ENCODE data around the gene NTM. TPM values are rescaled to one million over a fixed set of nuclear protein-coding genes. Genes with fewer than 3 reads are reported as not detected.

The NTM gene
- total and polyA plus RNA-seq, 9 donors: 0.16 to 8.5 (median 0.55) TPM; not detected in 3

DNA sequence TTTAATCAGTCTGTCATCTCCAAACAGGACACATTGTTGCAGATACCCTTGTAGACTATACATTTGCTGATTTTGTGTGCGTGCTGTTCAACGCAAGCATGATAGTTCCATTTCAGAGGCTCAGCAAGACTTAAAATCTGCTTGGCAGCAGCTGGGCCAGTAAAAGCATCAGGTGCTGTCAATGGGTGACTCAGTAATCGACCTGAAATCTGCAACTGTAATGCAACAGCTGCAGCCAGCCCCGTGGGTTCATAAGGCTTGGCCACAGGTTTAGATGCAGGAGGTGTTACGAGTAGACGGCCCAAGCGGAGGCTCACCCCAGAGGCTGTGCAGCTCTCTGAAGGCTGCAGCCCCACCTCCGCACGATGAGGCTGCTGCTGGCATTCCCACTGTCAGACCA lies 84.6 kb downstream of the NTM start:
- no peak overlapping the region for H3K27ac ChIP-seq
- H3K36me3 ChIP-seq: no peaks in the 10 kb centered on the region
- H3K9me3 ChIP-seq: no peaks in the 10 kb centered on the region
- no peak overlapping the region for H3K4me3 ChIP-seq
- intact Hi-C loops (cut with DNase I): no loop called here
- no peak for DNase-seq
- TF ChIP-seq CTCF (IDR thresholded peaks at IDR 0.05) (no peak), EP300 (IDR thresholded peaks at IDR 0.05) (no peak), POLR2A (IDR thresholded peaks at IDR 0.05) (no peak)
- no peaks in the 10 kb centered on the region for H3K4me1 ChIP-seq (ENCODE audit: insufficient read depth)
- WGBS, 3 donors: 85 to 89% (median 87%) methylated on average over 9 of the region's 9 CpGs
- H3K27me3 ChIP-seq: no peaks in the 10 kb centered on the region

DNA sequence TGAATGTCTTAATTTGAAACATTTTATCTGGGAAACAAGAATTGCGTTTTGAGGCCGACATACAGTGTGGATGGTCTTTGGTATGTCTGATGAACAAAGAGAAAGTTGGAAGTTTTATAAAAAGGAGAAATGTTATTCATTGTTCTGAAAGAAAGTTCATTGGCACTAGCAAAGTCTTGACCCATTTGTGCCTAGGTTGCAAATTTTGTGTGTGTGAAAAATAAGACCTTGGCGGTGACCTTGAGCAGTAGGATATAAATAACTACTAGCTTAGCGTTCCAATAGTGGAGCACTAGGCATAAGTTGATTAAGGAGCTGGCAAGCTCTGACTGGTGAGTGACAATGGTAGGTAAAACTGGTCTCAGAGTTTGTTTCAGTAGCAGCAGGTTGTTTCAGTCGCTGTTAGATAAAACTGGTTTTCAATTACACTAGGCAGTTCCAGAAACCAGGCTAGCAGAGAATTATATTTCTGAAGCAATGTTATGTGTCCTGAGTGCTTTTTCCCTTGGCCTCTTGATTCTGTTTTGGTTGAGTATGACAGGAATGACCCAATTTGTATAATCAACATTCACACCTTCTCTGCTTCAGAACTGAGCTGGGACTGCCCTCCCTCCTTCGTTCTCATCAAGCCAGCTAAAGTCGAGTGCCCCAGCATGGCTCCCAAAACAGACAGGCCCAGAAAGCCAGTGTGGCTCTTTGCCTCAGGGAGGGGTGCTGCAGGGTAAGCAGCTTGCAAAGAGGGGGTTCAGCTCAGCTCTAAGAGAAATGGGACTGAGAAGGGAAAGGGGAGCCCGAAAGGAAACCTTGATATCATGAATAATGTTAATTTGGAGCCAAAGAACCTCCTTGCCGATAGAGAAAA lies 85.7 kb downstream of the NTM start:
- Histone ChIP-seq H3K36me3 (no peaks in the 10 kb centered on the region), H3K4me1 (ENCODE audit: insufficient read depth) (no peaks in the 10 kb centered on the region), H3K4me3 (no peak overlapping the region), H3K27ac (no peak overlapping the region), H3K27me3 (no peaks in the 10 kb centered on the region), H3K9me3 (no peaks in the 10 kb centered on the region)
- DNase-seq: no peak
- intact Hi-C loops (cut with DNase I): no loop called here
- WGBS, 3 donors: 48 to 56% (median 55%) methylated on average over 9 of the region's 9 CpGs
- TF ChIP-seq CTCF (IDR thresholded peaks at IDR 0.05) (no peak), EP300 (IDR thresholded peaks at IDR 0.05) (no peak), POLR2A (IDR thresholded peaks at IDR 0.05) (no peak)

GRCh38 chr11:131457163-131457562 lies 86.7 kb downstream of the NTM start:
- WGBS, 3 donors: 72 to 79% (median 74%) methylated on average over 3 of the region's 3 CpGs
- no peak overlapping the region for H3K27ac ChIP-seq
- no peaks in the 10 kb centered on the region for H3K36me3 ChIP-seq
- no peaks in the 10 kb centered on the region for H3K9me3 ChIP-seq
- no peaks in the 10 kb centered on the region for H3K27me3 ChIP-seq
- no peak overlapping the region for H3K4me3 ChIP-seq
- intact Hi-C loops (cut with DNase I): no loop called here
- DNase-seq: no peak
- H3K4me1 ChIP-seq (ENCODE audit: insufficient read depth): no peaks in the 10 kb centered on the region
- TF ChIP-seq CTCF (IDR thresholded peaks at IDR 0.05) (no peak), POLR2A (IDR thresholded peaks at IDR 0.05) (no peak), EP300 (IDR thresholded peaks at IDR 0.05) (no peak)

DNA sequence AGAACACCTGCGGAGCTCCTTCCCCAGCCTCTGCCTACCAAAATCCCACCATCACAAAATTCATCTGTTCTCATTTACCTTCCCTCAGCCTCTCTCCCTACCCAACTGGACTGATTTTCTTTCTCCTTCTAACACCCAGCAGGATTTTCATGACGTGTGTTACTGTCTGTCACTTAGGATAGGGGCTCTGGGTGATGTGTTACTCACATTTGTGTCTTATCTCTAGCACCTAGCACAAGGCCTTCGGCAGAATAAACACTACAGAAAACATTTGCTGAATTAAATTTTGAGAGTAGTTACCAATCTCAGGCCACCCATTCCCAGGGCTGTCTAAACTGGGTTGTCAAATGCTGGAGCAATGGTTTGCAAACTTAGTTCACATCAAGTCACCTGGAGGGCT lies 88.0 kb downstream of the NTM start:
- Histone ChIP-seq H3K27me3 (no peaks in the 10 kb centered on the region), H3K36me3 (no peaks in the 10 kb centered on the region), H3K4me3 (no peak overlapping the region), H3K27ac (no peak overlapping the region), H3K9me3 (no peaks in the 10 kb centered on the region), H3K4me1 (ENCODE audit: insufficient read depth) (no peaks in the 10 kb centered on the region)
- TF ChIP-seq POLR2A (IDR thresholded peaks at IDR 0.05) (no peak), CTCF (IDR thresholded peaks at IDR 0.05) (no peak), EP300 (IDR thresholded peaks at IDR 0.05) (no peak)
- 32 to 66% (median 55%) methylated on average over 3 of the region's 3 CpGs for WGBS, 3 donors
- DNase-seq: no peak
- intact Hi-C loops (cut with DNase I): no loop called here
